ENCODE results near the gene CCDC107.
A peak's percentile ranks its signal among the peaks of the same experiment; 100 is the strongest.
"Not testable (repeated sequence)": the region's sequence is repeated elsewhere in the genome, so short reads cannot be mapped to it uniquely, and the experiment has no call there.

Gene CCDC107

DNA sequence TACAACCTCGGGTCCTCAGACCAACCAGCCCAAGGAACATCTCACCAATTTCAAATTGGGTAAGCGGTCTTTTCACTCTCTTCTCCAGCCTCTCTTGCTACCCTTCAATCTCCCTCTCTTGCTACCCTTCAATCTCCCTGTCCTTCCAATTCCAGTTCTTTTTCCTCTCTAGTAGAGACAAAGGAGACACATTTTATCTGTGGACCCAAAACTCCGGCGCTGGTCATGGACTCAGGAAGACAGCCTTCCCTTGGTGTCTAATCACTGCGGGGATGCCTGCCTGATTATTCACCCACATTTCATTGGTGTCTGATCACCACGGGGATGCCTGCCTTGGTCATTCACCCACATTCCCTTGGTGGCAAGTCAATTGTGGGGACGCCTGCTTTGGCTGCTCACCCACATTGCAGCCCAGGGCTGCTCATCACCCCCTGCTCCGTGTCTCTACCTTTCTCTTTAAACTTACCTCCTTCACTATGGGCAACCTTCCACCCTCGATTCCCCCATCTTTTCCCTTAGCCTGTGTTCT is 20.6 kb upstream of the CCDC107 start:
- DNase-seq (ENCODE audit: low spot score): not testable (repeated sequence)

DNA sequence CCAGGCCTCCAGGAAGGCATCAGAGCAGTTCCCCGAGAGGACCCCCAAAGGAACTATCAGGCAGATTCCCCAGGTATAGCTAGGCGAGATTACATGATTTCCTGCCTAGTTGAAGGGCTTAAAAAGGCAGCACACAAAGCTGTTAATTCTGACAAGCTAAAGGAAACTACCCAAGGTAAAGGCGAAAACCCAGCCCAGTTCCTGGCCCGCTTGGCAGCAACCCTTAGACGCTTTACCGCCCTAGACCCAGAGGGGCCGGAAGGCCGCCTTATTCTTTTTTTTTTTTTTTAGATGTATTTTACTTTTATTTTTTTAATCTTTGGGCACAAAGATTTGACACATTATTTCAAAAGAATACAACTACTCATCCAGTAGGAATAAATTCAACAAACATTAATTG is 19.3 kb upstream of the CCDC107 start:
- not testable (repeated sequence) for DNase-seq (ENCODE audit: low spot score)

DNA sequence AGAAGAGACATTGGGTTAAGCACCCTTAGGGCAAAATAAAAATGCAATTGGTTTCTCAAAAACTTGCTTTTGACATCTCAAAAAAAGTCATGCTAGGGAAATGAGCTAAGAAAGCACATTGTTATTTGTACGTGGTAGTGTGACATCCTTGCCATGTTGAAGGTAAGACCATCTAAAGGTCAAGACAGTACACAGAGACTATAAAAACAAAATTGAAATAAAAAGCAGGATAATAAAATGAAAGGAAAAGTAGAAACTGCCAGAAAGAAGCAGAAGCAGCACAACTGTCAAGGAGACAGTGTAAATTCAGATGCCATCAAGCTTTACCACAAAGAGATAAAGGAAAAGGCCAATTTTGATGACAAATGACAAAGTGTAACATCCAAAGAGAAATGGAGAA is 18.9 kb upstream of the CCDC107 start:
- not testable (repeated sequence) for DNase-seq (ENCODE audit: low spot score)

DNA sequence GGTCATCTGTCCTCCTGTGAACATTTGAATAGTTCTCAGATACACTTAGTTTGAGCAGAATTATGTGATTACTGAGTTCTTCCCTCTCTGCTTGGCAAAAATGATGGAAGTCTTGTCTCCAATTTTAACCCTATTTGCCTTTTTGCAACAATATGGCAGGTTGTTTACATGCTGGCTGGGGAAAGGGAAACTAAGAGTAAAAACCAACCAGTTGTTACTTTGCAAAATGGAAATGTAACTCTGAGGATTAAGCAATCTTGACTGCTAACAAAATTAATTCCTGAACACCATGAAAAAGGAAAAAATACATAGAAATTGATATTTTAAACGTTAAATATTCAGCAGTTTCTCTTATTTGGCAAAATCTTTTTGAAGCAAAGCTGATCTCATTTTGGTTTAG is 18.5 kb upstream of the CCDC107 start:
- DNase-seq (ENCODE audit: low spot score): no peak

DNA sequence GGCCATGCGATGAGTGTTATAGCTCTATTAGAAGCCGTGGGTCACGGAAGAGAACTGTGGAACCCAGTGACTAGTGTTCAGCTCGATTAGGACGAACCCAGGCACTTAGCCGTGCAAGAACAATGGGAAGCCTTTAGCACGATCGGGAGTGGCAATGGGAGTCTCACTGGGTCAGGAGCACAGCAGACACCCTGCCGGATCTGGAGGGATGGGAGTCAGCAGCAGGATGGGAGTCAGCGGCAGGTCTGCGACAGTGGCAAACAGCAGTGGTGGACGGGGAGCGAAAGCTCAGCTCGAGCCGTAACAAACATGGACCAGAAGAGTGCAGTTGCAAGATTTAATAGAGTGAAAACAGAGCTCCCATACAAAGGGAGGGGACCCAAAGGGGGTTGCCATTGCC is 17.7 kb upstream of the CCDC107 start:
- not testable (repeated sequence) for DNase-seq (ENCODE audit: low spot score)

DNA sequence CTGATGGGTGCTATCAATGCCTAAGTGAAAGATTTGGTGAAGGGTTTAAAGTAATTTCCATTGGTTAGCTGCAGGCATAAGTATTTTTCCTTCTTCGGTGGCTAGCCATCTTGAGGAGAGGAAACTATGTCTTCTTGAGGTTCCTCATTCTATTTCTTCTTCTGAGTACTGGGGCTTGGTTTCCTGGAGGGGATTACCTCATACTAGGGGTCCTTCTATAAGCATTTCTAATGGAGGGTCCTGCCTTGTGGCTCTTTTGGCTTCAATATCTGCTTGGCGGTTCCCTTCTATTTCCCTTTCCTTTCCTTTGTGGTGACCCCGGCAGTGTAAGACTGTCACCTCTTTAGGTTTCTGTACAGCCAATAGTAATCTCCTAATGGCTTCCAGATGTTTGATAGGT is 16.6 kb upstream of the CCDC107 start:
- not testable (repeated sequence) for DNase-seq (ENCODE audit: low spot score)

DNA sequence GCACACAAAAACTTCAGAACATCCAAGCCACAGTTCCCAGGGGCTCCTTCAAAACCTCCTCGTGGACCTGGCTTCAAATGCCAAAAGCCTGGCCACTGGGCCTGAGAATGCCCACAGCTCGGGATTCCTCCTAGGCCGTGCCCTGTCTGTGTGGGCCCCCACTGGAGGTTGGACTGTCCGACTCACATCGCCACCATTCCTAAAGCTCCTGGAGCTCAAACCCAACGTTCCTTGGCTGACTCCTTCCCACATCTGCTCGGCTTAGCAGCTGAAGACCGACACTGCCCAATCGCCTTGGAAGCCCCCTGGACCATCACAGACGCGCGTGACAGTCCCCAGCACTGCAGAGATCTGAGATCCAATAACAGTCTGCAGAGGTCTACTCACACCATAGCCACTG is 15.0 kb upstream of the CCDC107 start:
- no peak for DNase-seq (ENCODE audit: low spot score)

DNA sequence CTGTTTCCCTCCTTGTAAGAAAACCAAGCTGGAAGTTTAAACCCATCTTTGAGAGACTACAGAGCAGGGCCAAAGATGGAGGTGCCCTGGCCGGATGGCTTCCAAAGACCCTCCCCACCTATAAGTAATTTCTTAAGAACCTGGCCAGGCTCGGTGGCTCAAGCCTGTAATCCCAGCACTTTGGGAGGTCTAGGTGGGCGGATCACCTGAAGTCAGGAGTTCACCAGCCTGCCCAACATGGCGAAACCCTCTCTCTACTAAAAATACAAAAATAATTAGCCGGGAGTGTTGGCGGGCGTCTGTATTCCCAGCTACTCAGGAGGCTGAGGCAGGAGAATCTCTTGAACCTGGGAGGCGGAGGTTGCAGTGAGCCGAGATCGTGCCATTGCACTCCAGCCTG is 12.4 kb upstream of the CCDC107 start:
- DNase-seq (ENCODE audit: low spot score): not testable (repeated sequence)

DNA sequence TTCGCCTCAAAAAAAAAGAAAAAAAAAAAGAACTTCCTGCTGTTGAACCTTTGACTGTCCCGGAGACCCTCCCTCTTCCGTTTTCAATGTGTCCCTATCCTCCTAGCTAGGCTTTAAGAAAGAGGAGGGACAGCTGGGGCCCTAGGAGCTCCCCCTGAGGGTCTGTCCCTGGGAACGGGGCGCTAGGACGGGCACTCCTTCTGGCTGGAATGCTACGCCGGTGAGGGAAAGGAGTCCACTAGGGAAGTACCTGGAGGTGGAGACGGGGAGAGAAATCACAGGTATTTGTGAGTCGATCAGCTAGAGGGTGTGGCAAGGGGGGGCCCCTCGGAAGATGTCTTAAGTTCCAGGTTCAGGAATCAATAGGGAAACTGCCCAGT is 11.9 kb upstream of the CCDC107 start:
- DNase-seq (ENCODE audit: low spot score): no peak

DNA sequence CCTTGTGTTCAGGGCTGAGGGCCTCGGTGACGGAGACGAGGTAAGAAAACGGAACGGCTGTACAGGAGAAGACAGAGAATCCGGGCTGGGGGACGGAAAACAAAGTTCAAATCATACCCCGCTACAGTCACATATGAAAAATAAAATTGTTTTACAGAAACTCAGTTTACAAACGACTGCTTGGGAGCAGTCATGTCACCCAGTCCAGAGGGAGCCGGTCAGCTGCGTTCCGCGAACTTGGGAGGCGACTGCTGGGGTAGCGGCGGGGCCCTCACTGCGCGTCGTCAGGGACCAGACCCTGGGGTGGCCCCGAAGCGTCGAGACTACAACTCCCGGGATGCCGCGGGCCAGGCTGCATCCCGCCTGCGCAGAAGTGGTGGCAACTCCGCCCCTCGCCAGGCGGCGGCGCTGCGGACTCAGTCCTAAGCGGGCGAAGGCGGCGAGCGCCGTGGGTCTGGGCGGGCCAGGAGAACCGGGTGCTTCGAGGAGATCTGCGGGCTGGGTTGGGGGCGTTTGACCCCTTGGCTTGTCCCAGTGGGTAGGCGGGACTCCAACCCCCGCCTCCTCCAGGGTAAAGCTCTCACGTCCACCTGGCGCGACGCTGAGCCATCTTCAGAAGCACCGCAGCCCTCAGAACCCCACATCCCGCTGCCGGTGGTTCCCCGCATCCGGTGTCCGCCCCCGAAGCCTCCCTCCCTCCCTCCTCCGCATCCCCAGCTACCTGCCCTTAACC is 11.4 kb upstream of the CCDC107 start:
- peak; percentile 83 for DNase-seq (ENCODE audit: low spot score)

DNA sequence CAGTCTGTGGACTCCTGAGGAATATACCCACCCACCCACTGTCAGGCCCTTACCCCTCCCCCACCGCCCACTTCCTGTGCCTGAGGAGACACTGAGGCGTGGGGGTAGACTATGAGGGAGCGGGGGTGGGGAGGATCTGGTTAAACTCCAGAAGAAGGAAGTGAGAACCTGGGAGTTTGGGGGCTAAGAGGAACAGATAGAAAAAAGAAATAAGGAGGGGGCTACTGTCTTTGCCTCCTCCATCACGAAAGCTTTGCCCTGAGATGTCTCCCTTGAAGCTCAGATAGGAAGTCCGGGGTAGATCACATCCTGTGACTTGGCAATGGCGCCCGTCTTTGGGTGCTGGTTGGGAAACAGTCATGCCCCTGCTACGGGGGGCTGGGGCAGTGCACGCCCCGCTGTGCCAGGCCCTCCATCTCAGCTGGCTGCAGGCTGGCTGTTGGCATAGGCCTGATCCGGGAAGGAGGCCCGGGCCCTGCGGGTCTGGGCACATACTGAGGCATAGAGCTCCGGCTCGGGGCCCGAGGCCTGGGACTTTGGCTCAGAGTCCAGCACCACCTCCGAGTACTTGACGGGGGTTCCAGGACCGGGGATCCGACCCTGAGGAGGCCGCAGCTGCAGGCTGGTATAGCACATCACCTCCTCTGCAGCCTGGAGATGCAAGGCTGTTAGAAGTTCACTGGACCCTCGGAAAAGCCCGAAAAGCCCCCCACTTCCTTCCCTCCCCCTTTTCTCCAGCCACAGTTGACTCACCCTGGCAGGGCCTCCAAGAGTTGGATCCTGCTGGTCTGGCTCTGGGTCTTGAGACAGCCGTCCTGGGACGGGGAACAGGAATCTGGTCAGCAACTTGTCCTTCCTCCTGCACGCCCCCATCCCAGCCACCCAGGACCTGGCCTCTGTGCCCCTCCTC is 8.4 kb upstream of the CCDC107 start:
- no peak for DNase-seq (ENCODE audit: low spot score)

DNA sequence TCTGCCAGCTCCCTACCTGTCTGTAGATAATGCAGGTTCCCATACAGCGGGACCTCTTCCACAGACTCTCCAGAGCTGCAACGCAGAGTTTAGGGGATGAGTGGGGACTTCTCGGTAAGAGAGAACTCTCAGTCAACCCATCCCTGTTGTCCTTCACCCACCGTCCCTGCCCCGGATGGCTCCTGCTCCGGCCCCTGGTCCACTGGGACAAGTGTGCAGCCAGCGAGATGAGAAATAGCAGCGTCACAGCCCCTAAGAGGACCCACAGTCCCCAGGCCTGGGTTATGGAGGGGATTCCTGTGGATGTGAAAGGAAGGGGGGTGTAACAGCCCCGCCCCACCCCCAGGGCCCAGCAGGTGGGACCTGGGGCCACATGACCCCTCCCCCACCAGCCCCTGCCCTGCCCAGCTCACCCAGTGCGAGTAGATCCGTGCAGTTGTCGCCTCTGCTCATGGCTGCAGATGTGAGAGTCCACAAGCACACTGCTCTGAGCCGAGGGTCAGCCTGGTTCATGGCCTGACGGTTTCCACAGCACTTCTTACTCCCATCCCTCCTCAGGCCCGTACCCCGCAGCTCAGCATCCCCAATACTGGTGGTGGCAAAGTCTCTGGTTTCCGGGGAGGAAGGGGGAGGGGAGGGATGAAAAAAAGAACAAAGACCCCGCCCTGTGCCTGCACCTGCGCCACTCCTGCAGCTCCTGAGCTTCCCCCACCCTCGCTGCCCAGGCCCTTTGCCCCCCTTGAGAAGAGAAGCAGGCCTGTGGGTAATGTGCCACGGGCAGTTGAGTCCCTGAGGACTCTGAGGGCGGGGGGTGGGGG is 7.5 kb upstream of the CCDC107 start, which contains the start of gene SIT1:
TSS of gene SIT1 (minus strand) at position 591 of the 818 bp plus-strand sequence. CDS start at position 513, 78 bp downstream.
- no peak for DNase-seq (ENCODE audit: low spot score)

DNA sequence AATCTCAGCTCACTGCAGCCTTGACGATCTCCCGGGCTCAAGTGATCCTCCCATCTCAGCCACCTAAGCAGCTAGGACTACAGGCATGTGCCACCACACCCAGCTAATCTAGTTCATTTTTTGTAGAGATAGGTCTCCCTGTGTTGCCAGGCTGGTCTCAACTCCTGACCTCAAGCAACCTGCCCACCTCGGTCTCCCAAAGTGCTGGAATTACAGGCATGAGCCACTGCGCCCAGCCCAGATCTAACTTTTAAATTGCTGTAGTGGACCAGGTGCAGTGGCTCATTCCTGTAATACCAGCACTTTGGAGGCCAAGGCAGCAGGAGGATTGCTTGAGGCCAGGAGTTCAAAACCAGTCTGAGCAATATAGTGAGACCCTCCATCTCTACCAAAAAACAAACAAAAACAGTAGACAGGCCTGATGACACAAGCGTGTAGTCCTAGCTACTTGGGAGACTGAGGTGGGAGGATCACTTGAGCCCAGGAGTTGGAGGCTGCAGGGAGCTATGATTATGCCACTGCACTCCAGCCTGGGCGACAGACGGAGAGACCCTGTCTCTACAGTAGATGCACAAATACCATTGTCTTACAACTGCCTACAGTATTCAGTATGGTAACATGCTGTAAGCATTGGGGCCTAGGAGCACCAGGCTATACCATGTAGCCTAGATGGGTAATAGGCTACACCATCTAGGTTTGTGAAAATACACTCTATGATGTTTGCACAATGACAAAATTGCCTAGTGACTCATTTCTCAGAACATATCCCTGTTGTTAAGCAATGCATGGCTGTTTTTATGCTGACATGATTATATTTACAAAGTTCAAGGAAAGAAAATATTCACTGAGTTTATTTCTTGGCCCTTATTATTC is 5.9 kb upstream of the CCDC107 start:
- DNase-seq (ENCODE audit: low spot score): no peak

DNA sequence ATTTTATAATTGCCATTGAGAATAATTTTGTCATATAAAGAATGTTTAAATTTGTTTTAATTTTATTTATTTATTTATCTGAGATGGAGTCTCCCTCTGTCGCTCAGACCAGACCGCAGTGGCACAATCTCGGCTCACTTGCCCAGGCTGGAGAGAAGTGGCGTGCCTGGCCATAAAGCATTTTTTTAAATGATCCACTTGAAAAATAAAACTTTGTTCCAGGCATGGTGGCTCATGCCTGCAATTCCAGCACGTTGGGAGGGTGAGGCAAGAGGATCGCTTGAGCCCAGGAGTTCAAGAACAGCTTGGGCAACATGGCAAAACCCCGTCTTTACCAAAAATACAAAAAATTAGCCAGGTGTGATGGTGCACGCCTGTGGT is 5.3 kb upstream of the CCDC107 start:
- no peak for DNase-seq (ENCODE audit: low spot score)

DNA sequence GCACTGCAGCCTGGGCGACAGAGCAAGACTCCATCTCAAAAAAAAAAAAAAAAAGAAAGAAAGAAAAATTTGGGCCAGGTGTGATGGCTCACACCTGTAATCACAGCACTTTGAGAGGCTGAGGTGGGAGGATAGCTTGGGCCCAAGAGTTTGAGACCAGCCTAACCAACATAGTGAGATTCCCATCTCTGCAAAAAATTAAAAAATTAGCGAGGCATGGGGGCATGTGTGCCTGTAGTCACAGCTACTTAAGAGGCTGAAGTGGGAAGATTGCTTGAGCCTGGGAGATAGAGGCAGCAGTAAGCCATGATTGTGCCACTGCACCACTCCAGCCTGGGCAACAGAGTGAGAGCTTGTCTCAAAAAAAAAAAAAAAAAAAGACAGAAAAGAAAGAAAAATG is 4.5 kb upstream of the CCDC107 start:
- no peak for DNase-seq (ENCODE audit: low spot score)

DNA sequence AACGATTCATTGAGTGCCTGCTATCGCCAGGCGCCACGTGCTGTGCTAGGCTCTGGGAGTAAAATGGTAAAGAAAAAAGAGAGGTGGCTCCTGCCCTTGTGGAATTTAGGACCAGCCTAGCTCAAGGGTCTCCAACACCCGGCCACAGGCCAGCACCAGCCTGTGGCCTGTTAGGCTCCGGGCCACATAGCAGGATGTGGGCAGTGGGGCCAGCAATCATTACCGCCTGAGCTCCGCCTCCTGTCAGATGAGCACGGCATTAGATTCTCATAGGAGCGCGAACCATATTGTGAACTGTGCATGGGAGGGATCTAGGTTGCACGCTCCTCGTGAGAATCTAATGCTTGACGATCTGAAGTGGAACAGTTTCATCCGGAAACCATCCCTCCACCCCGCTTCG is 1.7 kb upstream of the CCDC107 start:
- no peak for DNase-seq (ENCODE audit: low spot score)

DNA sequence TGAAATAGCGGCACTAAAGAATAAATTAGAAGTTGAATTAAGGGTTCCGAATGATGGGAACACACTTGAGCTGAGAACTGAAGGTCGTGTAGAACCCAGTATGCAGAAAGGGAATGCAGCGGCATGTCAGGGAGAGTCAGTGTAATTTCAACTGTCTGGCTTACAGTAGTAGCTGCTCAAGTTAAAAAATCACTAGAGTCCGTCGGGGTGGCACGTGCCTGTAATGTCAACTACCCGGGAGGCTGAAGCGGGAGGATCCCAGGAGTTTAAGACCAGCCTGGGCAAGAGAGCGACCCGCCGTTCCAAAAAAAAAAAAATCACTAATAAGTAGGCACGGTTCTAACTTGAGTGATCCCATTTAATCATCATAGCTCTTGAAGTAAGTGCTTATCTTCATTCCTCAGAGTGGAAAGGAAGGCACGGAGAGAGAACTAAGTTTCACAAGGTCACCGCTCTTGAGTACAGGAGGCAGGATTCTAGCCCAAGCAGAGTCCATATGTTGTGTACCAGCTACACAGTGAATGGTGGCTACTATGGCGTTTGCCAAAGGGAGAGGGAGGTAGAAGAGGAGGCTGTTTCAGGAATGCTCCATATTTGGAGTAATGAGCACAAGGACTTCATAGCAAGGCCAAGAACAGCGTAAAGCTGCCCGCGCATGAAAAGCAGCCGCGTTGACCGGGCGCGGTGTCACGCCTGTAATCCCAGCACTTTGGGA is 1.1 kb upstream of the CCDC107 start:
- DNase-seq (ENCODE audit: low spot score): no peak

DNA sequence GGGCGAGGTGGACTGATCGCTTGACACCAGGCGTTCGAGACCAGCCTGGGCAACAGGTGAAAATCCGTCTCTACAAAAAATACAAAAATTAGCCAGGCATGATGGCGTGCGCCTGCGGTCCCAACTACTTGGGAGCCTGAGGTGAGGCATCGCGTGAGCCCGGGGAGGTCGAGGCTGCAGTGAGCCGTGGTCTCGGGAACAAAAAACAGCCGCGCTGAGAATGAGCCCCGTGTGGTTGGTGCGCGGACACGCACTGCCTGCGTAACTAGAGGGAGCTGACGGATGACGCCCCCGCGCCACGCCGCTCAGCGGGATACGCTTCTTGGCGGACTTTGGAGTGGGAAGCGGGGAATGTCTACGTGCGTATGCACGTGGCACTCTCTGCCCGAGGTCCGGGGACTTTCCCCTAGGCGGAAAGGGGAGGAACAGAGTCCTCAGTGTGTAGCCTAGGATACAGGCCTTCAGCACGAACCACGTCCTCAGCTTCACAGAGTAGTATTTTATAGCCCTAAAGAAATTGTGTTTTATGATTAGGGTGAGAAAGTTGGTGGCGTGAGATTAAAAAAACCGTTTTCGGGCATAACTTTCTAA is 451 bp upstream of the CCDC107 start, which contains the start of gene RMRP:
TSS of gene RMRP (minus strand) at position 474 of the 591 bp plus-strand sequence.
- peak; percentile 100 for DNase-seq (ENCODE audit: low spot score)

DNA sequence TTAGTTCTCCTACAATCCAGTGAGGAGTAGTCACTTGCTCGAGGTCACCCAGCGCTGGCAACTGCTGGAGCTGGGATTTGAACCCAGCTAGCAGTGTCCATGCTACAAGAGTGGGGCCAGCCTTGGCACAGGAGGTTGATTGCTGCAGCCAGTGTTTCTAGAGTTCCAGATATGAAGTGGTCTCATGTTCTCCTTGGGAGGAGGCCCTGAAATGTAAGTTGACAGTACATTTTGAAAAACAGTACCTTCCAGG is 802 bp downstream of the CCDC107 start:
- peak; percentile 40 for DNase-seq (ENCODE audit: low spot score)

DNA sequence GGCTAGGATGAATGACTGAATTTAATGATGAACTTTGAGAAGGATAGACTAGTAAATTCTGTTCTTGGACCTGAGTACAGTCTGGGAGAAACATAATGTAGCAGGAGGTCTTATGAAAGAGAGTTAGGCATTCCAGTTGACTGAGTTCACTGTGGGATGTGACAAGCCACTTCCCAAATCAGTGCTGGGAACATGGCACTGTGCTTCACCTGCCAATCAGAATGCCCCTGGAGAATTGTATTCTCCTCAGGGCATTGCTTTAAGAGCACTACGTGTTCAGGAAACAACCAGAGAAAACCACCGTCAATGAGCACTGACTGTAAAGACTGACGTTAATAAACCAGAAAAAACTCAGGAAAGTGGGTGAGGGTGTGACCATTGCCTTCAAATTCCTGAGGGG is 1.2 kb downstream of the CCDC107 start:
- no peak for DNase-seq (ENCODE audit: low spot score)

Data from SK-N-DZ (cell line).